Ishikawa (cell line): ENCODE data around the gene TAGAP.
A peak's percentile ranks its signal among the peaks of the same experiment; 100 is the strongest.

Source experiments
- CEBPB ChIP-seq: IDR thresholded peaks from 2 replicates; pipeline ENCODE4 v1.6.1; 2012
- CREB1 ChIP-seq: IDR thresholded peaks from 2 replicates; pipeline ENCODE4 v1.6.1; 2012; ENCODE audit warnings: low read depth
- EGR1 ChIP-seq: IDR thresholded peaks from 2 replicates; pipeline ENCODE4 v1.6.1; 2012
- EP300 ChIP-seq: IDR thresholded peaks from 2 replicates; pipeline ENCODE4 v1.6.1; 2012; ENCODE audit warnings: borderline replicate concordance
- FOXM1 ChIP-seq: IDR thresholded peaks from 2 replicates; pipeline ENCODE4 v1.6.1; 2012; ENCODE audit warnings: low read depth, borderline replicate concordance
- MAX ChIP-seq: IDR thresholded peaks from 2 replicates; pipeline ENCODE4 v1.6.1; 2012
- NFIC ChIP-seq: IDR thresholded peaks from 2 replicates; pipeline ENCODE4 v1.6.1; 2012
- RAD21 ChIP-seq: IDR thresholded peaks from 2 replicates; pipeline ENCODE4 v1.6.1; 2012; ENCODE audit warnings: low read depth
- REST ChIP-seq: IDR thresholded peaks from 2 replicates; pipeline ENCODE4 v1.6.1; 2012; ENCODE audit warnings: low read depth, mild to moderate bottlenecking
- TAF1 ChIP-seq: IDR thresholded peaks from 2 replicates; pipeline ENCODE4 v1.6.1; 2012; ENCODE audit warnings: low read depth, mild to moderate bottlenecking
- TCF12 ChIP-seq: IDR thresholded peaks from 2 replicates; pipeline ENCODE4 v1.6.1; 2012; ENCODE audit warnings: low read depth
- TEAD4 ChIP-seq: IDR thresholded peaks from 2 replicates; pipeline ENCODE4 v1.6.1; 2012
- USF1 ChIP-seq: IDR thresholded peaks from 2 replicates; pipeline ENCODE4 v1.6.1; 2012
- YY1 ChIP-seq: IDR thresholded peaks from 2 replicates; pipeline ENCODE4 v1.6.1; 2012; ENCODE audit warnings: low read depth
- ZBTB7A ChIP-seq: IDR thresholded peaks from 2 replicates; pipeline ENCODE4 v1.6.1; 2012; ENCODE audit warnings: low read depth

The TAGAP gene

GRCh38 chr6:159045801-159046200 lies 1.0 kb upstream of the TAGAP start:
- TF ChIP-seq TEAD4 (no peak), ZBTB7A (no peak), EP300 (no peak), USF1 (no peak), EGR1 (no peak), RAD21 (no peak), TCF12 (no peak), TAF1 (no peak), YY1 (no peak), CEBPB (no peak), FOXM1 (no peak), CREB1 (no peak), NFIC (no peak), REST (no peak), MAX (no peak)

GRCh38 chr6:159043947-159044346 lies 844 bp downstream of the TAGAP start:
- TF ChIP-seq EP300 (no peak), CREB1 (no peak), EGR1 (no peak), RAD21 (no peak)

- TF ChIP-seq RAD21: no peak
Observed at GRCh38 chr6:159043251-159043650, 1.5 kb downstream of the TAGAP start.

GRCh38 chr6:159042826-159043181 lies 2.0 kb downstream of the TAGAP start:
- TF ChIP-seq FOXM1: no peak
- TF ChIP-seq ZBTB7A: no peak
- no peak for TF ChIP-seq CREB1
- TF ChIP-seq RAD21: no peak
- no peak for TF ChIP-seq REST
- TF ChIP-seq TCF12: no peak
- no peak for TF ChIP-seq CEBPB
- TF ChIP-seq USF1: no peak
- TF ChIP-seq NFIC: no peak
- TF ChIP-seq TAF1: no peak
- no peak for TF ChIP-seq EP300
- TF ChIP-seq TEAD4: no peak
- no peak for TF ChIP-seq YY1
- no peak for TF ChIP-seq MAX
- TF ChIP-seq EGR1: no peak

GRCh38 chr6:159042003-159042825 lies 2.6 kb downstream of the TAGAP start:
- TF ChIP-seq YY1 (no peak), TEAD4 (no peak), RAD21 (peak; percentile 87), FOXM1 (no peak), REST (no peak)
